Measurements from ENCODE around the gene KIF26A.
A peak's percentile ranks its signal among the peaks of the same experiment; 100 is the strongest.

The KIF26A gene

DNA sequence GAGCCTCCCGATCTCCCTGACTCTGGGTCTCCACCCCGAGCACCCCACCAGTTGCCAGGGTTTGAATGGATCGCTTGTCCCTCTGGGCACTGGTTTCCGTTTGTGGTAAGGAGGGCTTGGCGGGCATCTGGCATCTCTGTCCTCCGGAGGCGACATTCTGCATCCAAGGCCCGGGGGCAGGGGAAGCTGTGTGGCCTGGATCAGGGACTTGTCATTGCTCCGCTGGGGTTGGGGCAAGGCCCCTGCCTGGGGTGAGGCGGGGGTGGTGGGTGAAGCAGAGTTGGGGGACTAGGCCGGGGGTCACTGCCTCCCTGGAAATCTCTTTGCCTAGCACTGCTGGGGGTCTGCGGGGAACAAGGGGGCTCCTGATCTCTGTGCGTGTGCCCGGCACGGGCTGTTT, 30.2 kb downstream of the KIF26A start:
- Histone ChIP-seq H3K27me3 (ENCODE audit: control insufficient read depth in 5 of 5, insufficient read depth in 4 of 5, low read length in 5 of 5) (peaks cover 0 to 6% (median 3%) of the 10 kb centered on the region in 5 donors), H3K27ac (ENCODE audit: low read depth, low read length) (no peak overlapping the region), H3K36me3 (ENCODE audit: control insufficient read depth in 5 of 5, insufficient read depth in 5 of 5, low read length in 5 of 5) (peaks cover 0 to under 1% (median 0%) of the 10 kb centered on the region in 5 donors), H3K9me3 (ENCODE audit: control insufficient read depth in 5 of 5, low read length in 5 of 5) (no peaks in the 10 kb centered on the region), H3K4me3 (ENCODE audit: low read depth in 1 of 5, low read length in 5 of 5) (no peak overlapping the region), H3K9ac (ENCODE audit: low read length in 5 of 5) (peak overlapping the region in 1 of 5 donors; percentile 54), H3K4me1 (ENCODE audit: control insufficient read depth in 5 of 5, insufficient read depth in 5 of 5, low read length in 5 of 5) (peaks cover 0 to 50% (median 4%) of the 10 kb centered on the region in 5 donors)

DNA sequence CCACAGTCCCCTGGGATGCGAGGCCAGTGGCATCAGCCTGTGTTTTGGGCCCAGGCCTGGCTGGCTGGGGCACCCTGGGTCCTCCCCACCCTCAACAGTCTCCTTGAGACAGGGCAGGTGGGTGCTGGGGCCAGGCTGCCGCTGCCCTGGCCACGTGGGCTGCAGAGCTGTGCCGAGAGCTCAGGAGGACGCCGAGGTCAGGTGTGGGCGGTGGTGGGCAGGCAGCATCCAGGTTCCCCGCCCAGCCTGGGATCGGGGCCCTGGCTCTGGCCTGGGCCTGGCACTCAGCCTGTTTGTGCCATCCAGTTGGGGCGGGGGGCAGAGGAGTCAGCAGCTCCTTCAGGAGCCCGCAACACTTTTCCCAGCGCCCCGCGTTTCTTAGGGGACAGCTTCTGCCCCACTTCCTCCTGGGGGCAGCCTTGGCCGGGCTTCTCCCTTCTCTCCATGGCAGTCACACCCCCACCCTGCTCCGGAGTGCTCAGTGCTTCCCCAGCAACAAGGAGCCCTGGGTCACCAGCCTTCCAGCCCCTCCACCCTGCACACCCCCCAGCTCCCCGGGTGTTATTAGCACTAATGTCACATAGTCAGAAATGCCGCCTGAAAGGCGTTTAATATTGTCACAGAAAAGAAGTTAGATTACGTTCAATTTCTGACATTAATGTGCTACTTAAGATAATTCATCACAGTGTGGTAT, 30.8 kb downstream of the KIF26A start:
- Histone ChIP-seq H3K27me3 (ENCODE audit: control insufficient read depth in 5 of 5, insufficient read depth in 4 of 5, low read length in 5 of 5) (peaks cover 0 to 6% (median 3%) of the 10 kb centered on the region in 5 donors), H3K9ac (ENCODE audit: low read length in 5 of 5) (peak overlapping the region in 1 of 5 donors; percentile 54), H3K4me3 (ENCODE audit: low read depth in 1 of 5, low read length in 5 of 5) (no peak overlapping the region), H3K9me3 (ENCODE audit: control insufficient read depth in 5 of 5, low read length in 5 of 5) (no peaks in the 10 kb centered on the region), H3K27ac (ENCODE audit: low read depth, low read length) (peak overlapping the region; percentile 16), H3K36me3 (ENCODE audit: control insufficient read depth in 5 of 5, insufficient read depth in 5 of 5, low read length in 5 of 5) (peaks cover 0 to 6% (median 0%) of the 10 kb centered on the region in 5 donors), H3K4me1 (ENCODE audit: control insufficient read depth in 5 of 5, insufficient read depth in 5 of 5, low read length in 5 of 5) (peaks cover 0 to 50% (median 4%) of the 10 kb centered on the region in 5 donors)

GRCh38 chr14:104169699-104170479, 31.5 kb downstream of the KIF26A start:
- peaks cover 0 to 6% (median 3%) of the 10 kb centered on the region in 5 donors for H3K27me3 ChIP-seq (ENCODE audit: control insufficient read depth in 5 of 5, insufficient read depth in 4 of 5, low read length in 5 of 5)
- H3K4me3 ChIP-seq (ENCODE audit: low read depth in 1 of 5, low read length in 5 of 5), result no peak overlapping the region
- H3K36me3 ChIP-seq (ENCODE audit: control insufficient read depth in 5 of 5, insufficient read depth in 5 of 5, low read length in 5 of 5), result peaks cover 0 to 13% (median 0%) of the 10 kb centered on the region in 5 donors
- H3K4me1 ChIP-seq (ENCODE audit: control insufficient read depth in 5 of 5, insufficient read depth in 5 of 5, low read length in 5 of 5), result peaks cover 0 to 50% (median 4%) of the 10 kb centered on the region in 5 donors
- H3K9me3 ChIP-seq (ENCODE audit: control insufficient read depth in 5 of 5, low read length in 5 of 5), result no peaks in the 10 kb centered on the region
- H3K9ac ChIP-seq (ENCODE audit: low read length in 5 of 5), result peak overlapping the region in 1 of 5 donors; percentile 14
- peak overlapping the region; percentile 16 for H3K27ac ChIP-seq (ENCODE audit: low read depth, low read length)

GRCh38 chr14:104171029-104171697, 32.8 kb downstream of the KIF26A start:
- H3K27ac ChIP-seq (ENCODE audit: low read depth, low read length), result no peak overlapping the region

GRCh38 chr14:104171895-104172294, 33.5 kb downstream of the KIF26A start:
- H3K4me3 ChIP-seq (ENCODE audit: low read depth in 1 of 5, low read length in 5 of 5), result no peak overlapping the region
- no peak overlapping the region for H3K9ac ChIP-seq (ENCODE audit: low read length in 5 of 5)
- H3K9me3 ChIP-seq (ENCODE audit: control insufficient read depth in 5 of 5, low read length in 5 of 5), result no peaks in the 10 kb centered on the region
- H3K4me1 ChIP-seq (ENCODE audit: control insufficient read depth in 5 of 5, insufficient read depth in 5 of 5, low read length in 5 of 5), result peaks cover 0 to 50% (median 4%) of the 10 kb centered on the region in 5 donors
- H3K27me3 ChIP-seq (ENCODE audit: control insufficient read depth in 5 of 5, insufficient read depth in 4 of 5, low read length in 5 of 5), result peaks cover 3 to 6% (median 4%) of the 10 kb centered on the region in 5 donors
- H3K27ac ChIP-seq (ENCODE audit: low read depth, low read length), result no peak overlapping the region
- H3K36me3 ChIP-seq (ENCODE audit: control insufficient read depth in 5 of 5, insufficient read depth in 5 of 5, low read length in 5 of 5), result peaks cover 0 to 30% (median 3%) of the 10 kb centered on the region in 5 donors

More at GRCh38 chr14:104171029-104171697, 32.8 kb downstream of the KIF26A start:
- H3K9me3 ChIP-seq (ENCODE audit: control insufficient read depth in 5 of 5, low read length in 5 of 5), result no peaks in the 10 kb centered on the region
- H3K4me1 ChIP-seq (ENCODE audit: control insufficient read depth in 5 of 5, insufficient read depth in 5 of 5, low read length in 5 of 5), result peaks cover 0 to 50% (median 4%) of the 10 kb centered on the region in 5 donors
- no peak overlapping the region for H3K9ac ChIP-seq (ENCODE audit: low read length in 5 of 5)
- H3K27me3 ChIP-seq (ENCODE audit: control insufficient read depth in 5 of 5, insufficient read depth in 4 of 5, low read length in 5 of 5), result peaks cover 0 to 6% (median 3%) of the 10 kb centered on the region in 5 donors
- peaks cover 0 to 24% (median 3%) of the 10 kb centered on the region in 5 donors for H3K36me3 ChIP-seq (ENCODE audit: control insufficient read depth in 5 of 5, insufficient read depth in 5 of 5, low read length in 5 of 5)
- H3K4me3 ChIP-seq (ENCODE audit: low read depth in 1 of 5, low read length in 5 of 5), result no peak overlapping the region

DNA sequence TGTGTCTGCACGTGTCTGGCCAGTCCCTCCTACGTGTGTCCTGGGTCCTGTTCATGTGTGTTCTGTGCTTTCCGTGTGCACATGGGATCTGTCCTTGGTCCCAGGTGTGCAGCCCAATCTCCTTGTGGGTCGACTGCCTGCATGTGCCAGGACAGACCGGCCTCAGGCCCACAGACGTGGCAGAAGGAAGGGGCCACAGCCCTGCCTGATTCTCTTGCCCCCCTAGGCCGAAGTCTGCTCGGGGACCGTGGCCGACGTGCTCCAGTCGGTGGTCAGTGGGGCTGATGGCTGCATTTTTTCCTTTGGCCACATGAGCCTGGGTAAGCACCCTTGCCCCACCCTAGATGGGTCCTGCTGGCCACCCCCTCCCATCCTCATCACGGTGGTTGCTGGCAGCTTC, 34.0 kb downstream of the KIF26A start:
- no peak overlapping the region for H3K4me3 ChIP-seq (ENCODE audit: low read depth in 1 of 5, low read length in 5 of 5)
- H3K36me3 ChIP-seq (ENCODE audit: control insufficient read depth in 5 of 5, insufficient read depth in 5 of 5, low read length in 5 of 5), result peaks cover 0 to 34% (median 3%) of the 10 kb centered on the region in 5 donors
- no peak overlapping the region for H3K9ac ChIP-seq (ENCODE audit: low read length in 5 of 5)
- H3K9me3 ChIP-seq (ENCODE audit: control insufficient read depth in 5 of 5, low read length in 5 of 5), result no peaks in the 10 kb centered on the region
- peaks cover 0 to 50% (median 4%) of the 10 kb centered on the region in 5 donors for H3K4me1 ChIP-seq (ENCODE audit: control insufficient read depth in 5 of 5, insufficient read depth in 5 of 5, low read length in 5 of 5)
- peaks cover 3 to 6% (median 4%) of the 10 kb centered on the region in 5 donors for H3K27me3 ChIP-seq (ENCODE audit: control insufficient read depth in 5 of 5, insufficient read depth in 4 of 5, low read length in 5 of 5)
- no peak overlapping the region for H3K27ac ChIP-seq (ENCODE audit: low read depth, low read length)

DNA sequence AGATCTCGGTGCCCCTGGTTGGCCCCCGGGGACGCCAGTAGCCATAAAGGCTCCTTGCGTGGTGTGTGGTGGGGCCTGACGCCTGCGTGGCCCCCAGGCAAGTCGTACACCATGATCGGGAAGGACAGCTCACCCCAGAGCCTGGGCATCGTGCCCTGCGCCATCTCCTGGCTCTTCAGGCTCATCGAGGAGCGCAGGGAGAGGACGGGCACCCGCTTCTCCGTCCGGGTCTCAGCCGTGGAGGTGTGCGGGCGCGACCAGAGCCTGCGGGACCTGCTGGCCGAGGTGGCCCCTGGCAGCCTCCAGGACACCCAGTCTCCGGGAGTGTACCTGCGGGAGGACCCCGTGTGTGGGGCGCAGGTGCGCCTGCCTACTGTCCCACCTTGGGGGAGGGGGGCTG, 34.5 kb downstream of the KIF26A start:
- Histone ChIP-seq H3K9ac (ENCODE audit: low read length in 5 of 5) (no peak overlapping the region), H3K27me3 (ENCODE audit: control insufficient read depth in 5 of 5, insufficient read depth in 4 of 5, low read length in 5 of 5) (peaks cover 3 to 5% (median 4%) of the 10 kb centered on the region in 5 donors), H3K4me3 (ENCODE audit: low read depth in 1 of 5, low read length in 5 of 5) (no peak overlapping the region), H3K4me1 (ENCODE audit: control insufficient read depth in 5 of 5, insufficient read depth in 5 of 5, low read length in 5 of 5) (peaks cover 0 to 52% (median 4%) of the 10 kb centered on the region in 5 donors), H3K36me3 (ENCODE audit: control insufficient read depth in 5 of 5, insufficient read depth in 5 of 5, low read length in 5 of 5) (peaks cover 0 to 39% (median 3%) of the 10 kb centered on the region in 5 donors), H3K27ac (ENCODE audit: low read depth, low read length) (no peak overlapping the region), H3K9me3 (ENCODE audit: control insufficient read depth in 5 of 5, low read length in 5 of 5) (no peaks in the 10 kb centered on the region)

- peaks cover 1 to 4% (median 3%) of the 10 kb centered on the region in 5 donors for H3K27me3 ChIP-seq (ENCODE audit: control insufficient read depth in 5 of 5, insufficient read depth in 4 of 5, low read length in 5 of 5)
- H3K27ac ChIP-seq (ENCODE audit: low read depth, low read length), result no peak overlapping the region
- H3K9me3 ChIP-seq (ENCODE audit: control insufficient read depth in 5 of 5, low read length in 5 of 5), result no peaks in the 10 kb centered on the region
- peaks cover 0 to 40% (median 3%) of the 10 kb centered on the region in 5 donors for H3K36me3 ChIP-seq (ENCODE audit: control insufficient read depth in 5 of 5, insufficient read depth in 5 of 5, low read length in 5 of 5)
- no peak overlapping the region for H3K9ac ChIP-seq (ENCODE audit: low read length in 5 of 5)
- no peak overlapping the region for H3K4me3 ChIP-seq (ENCODE audit: low read depth in 1 of 5, low read length in 5 of 5)
- H3K4me1 ChIP-seq (ENCODE audit: control insufficient read depth in 5 of 5, insufficient read depth in 5 of 5, low read length in 5 of 5), result peaks cover 0 to 50% (median 12%) of the 10 kb centered on the region in 5 donors
These were observed 35.7 kb downstream of the KIF26A start for GRCh38 chr14:104174051-104174450.

GRCh38 chr14:104175041-104175440, 36.7 kb downstream of the KIF26A start:
- Histone ChIP-seq H3K4me3 (ENCODE audit: low read depth in 1 of 5, low read length in 5 of 5) (no peak overlapping the region), H3K9ac (ENCODE audit: low read length in 5 of 5) (no peak overlapping the region), H3K9me3 (ENCODE audit: control insufficient read depth in 5 of 5, low read length in 5 of 5) (no peaks in the 10 kb centered on the region), H3K4me1 (ENCODE audit: control insufficient read depth in 5 of 5, insufficient read depth in 5 of 5, low read length in 5 of 5) (peaks cover 0 to 40% (median 12%) of the 10 kb centered on the region in 5 donors), H3K36me3 (ENCODE audit: control insufficient read depth in 5 of 5, insufficient read depth in 5 of 5, low read length in 5 of 5) (peaks cover 0 to 40% (median 3%) of the 10 kb centered on the region in 5 donors), H3K27ac (ENCODE audit: low read depth, low read length) (no peak overlapping the region), H3K27me3 (ENCODE audit: control insufficient read depth in 5 of 5, insufficient read depth in 4 of 5, low read length in 5 of 5) (peaks cover 0 to 4% (median 3%) of the 10 kb centered on the region in 5 donors)
